H1 (cell line): ENCODE results near the gene PSME1. TPM values are rescaled to one million over a fixed set of nuclear protein-coding genes. Genes with fewer than 3 reads are reported as not detected.

Source experiments
- BACH1 ChIP-seq: IDR thresholded peaks from 2 replicates; pipeline ENCODE4 v1.6.1; 2012; ENCODE audit warnings: low read length, improper control_type of control experiment
- HDAC2 ChIP-seq, 2 experiments: fragments of 300-600 bp in 1 of 2; sonication (generic) in 1 of 2; IDR thresholded peaks; 2 replicates each; pipeline ENCODE4 v1.6.1; 2011 to 2012; ENCODE audit warnings: low read depth in 2 of 2, low read length in 2 of 2, mild to moderate bottlenecking in 2 of 2, moderate library complexity in 2 of 2, borderline replicate concordance in 1 of 2, inconsistent platforms in 1 of 2
- PHF8 ChIP-seq: fragments of 200-600 bp; sonication (generic); conservative IDR thresholded peaks from 2 replicates; pipeline ENCODE4 v1.7.1; 2012; ENCODE audit warnings: low read depth, mild to moderate bottlenecking, inconsistent platforms, low read length, moderate library complexity
- TBP ChIP-seq: IDR thresholded peaks from 2 replicates; pipeline ENCODE4 v1.6.1; 2011; ENCODE audit warnings: low read depth, low read length, improper control_type of control experiment
- TEAD4 ChIP-seq: IDR thresholded peaks from 2 replicates; pipeline ENCODE4 v1.6.1; 2012; ENCODE audit warnings: low read depth, low read length, inconsistent platforms, mixed read lengths
- polyA plus RNA-seq, 7 experiments: library from polyadenylated mRNA; depleted of rRNA in 3 of 7; stranded (reverse) in 5 of 7; unstranded in 2 of 7; fragments of >200 nt in 5 of 7; fragments of 200-250 nt in 2 of 7; gene quantifications; 1 replicate in 5 of 7; 2 replicates in 1 of 7; 4 replicates in 1 of 7; pipeline versions ENCODE4 v1.2.1 to v1.2.3, GENCODE V29; 2011 to 2013; ENCODE audit warnings: missing spikeins in 2 of 7, mixed read lengths in 2 of 7
- total RNA-seq: library from RNA; stranded (reverse); fragmentation: NEBNext Ultra II Directional; extraction: Animal tissue kit (Norgen Biotek cat#: 25700); gene quantifications from 2 replicates; pipeline ENCODE4 v1.2.1, GENCODE V29; 2021

The PSME1 gene
- total and polyA plus RNA-seq, 2 of the 8 experiments (the other 6 are each of a cell fraction or from before 2014, with no cell fraction given) = 74.9 to 85.9 TPM

- peak; percentile 61; the same call in 1 of the 2 replicates for TF ChIP-seq TBP
- TF ChIP-seq BACH1 = no peak
- TF ChIP-seq PHF8 = 0 out of 2 replicates have a peak, but pooled peaks have one; percentile 12
- 0 out of 2 replicates have a peak, but pooled peaks have one; percentile 10 for TF ChIP-seq TEAD4
- TF ChIP-seq HDAC2 (IDR thresholded peaks at IDR 0.05; ENCODE audit: borderline replicate concordance in 1 of 2, low read depth in 2 of 2, low read length in 2 of 2) = no peak
- TF ChIP-seq, all 59 proteins: peak for 10
Measured at GRCh38 chr14:24146453-24146977, 10.5 kb downstream of the PSME1 start, which contains the start of gene PSME2 (continued).
